GM23248 (cell line): ENCODE data around the gene TPCN1. TPM values are rescaled to one million over a fixed set of nuclear protein-coding genes. Genes with fewer than 3 reads are reported as not detected.

ENCODE experiments used
- DNase-seq: peaks from one replicate; pipeline ENCODE4 v3.0.0-alpha.2; 2015
- H2AFZ ChIP-seq: fragments of 200-600 bp; sonication (generic); 2 replicates; pipeline ENCODE4 v1.6.1; 2016; ENCODE audit warnings: antibody characterized with exemption
- H3F3A ChIP-seq: fragments of 200-600 bp; sonication (generic); 2 replicates; pipeline ENCODE4 v1.6.1; 2016; ENCODE audit warnings: mild to moderate bottlenecking, antibody characterized with exemption, mixed run types; ENCODE audit not compliant: insufficient read depth
- H3K27ac ChIP-seq: fragments of 200-600 bp; sonication (generic); 2 replicates; pipeline ENCODE4 v1.5.1; 2016; ENCODE audit warnings: mild to moderate bottlenecking
- H3K27me3 ChIP-seq: fragments of 200-600 bp; sonication (generic); replicated peaks from 2 replicates; pipeline ENCODE4 v1.6.1; 2016; ENCODE audit warnings: mild to moderate bottlenecking; ENCODE audit not compliant: insufficient read depth
- H3K36me3 ChIP-seq: fragments of 200-600 bp; sonication (generic); 2 replicates; pipeline ENCODE4 v1.6.1; 2016; ENCODE audit warnings: low read depth, mild to moderate bottlenecking
- H3K4me1 ChIP-seq: fragments of 200-600 bp; sonication (generic); 2 replicates; pipeline ENCODE4 v1.6.1; 2016; ENCODE audit warnings: mild to moderate bottlenecking; ENCODE audit not compliant: insufficient read depth
- H3K4me2 ChIP-seq: fragments of 200-600 bp; sonication (generic); one replicate; pipeline ENCODE4 v1.6.1; 2016; ENCODE audit warnings: mild to moderate bottlenecking; ENCODE audit not compliant: unreplicated experiment
- H3K4me3 ChIP-seq: fragments of 200-600 bp; sonication (generic); 2 replicates; pipeline ENCODE4 v1.5.1; 2016; ENCODE audit warnings: mild to moderate bottlenecking
- H3K79me2 ChIP-seq: fragments of 200-600 bp; sonication (generic); 2 replicates; pipeline ENCODE4 v1.6.1; 2016; ENCODE audit warnings: mild to moderate bottlenecking; ENCODE audit not compliant: insufficient read depth
- H3K9ac ChIP-seq: fragments of 200-600 bp; sonication (generic); 2 replicates; pipeline ENCODE4 v1.6.1; 2016; ENCODE audit warnings: mild to moderate bottlenecking
- H3K9me2 ChIP-seq: fragments of 200-600 bp; sonication (generic); 2 replicates; pipeline ENCODE4 v1.6.1; 2016; ENCODE audit warnings: mixed run types, mild to moderate bottlenecking, moderate library complexity; ENCODE audit not compliant: insufficient read depth
- H3K9me3 ChIP-seq: fragments of 200-600 bp; sonication (generic); one replicate; pipeline ENCODE4 v1.6.1; 2017; ENCODE audit warnings: low read depth
- H4K20me1 ChIP-seq: fragments of 200-600 bp; sonication (generic); 2 replicates; pipeline ENCODE4 v1.6.0; 2016; ENCODE audit not compliant: insufficient read depth
- EZH2 ChIP-seq: fragments of 200-600 bp; sonication (generic); IDR thresholded peaks from 2 replicates; pipeline ENCODE4 v1.6.1; 2018; ENCODE audit warnings: antibody characterized with exemption, mild to moderate bottlenecking; ENCODE audit not compliant: insufficient read depth, poor library complexity, severe bottlenecking
- EZH2phosphoT487 ChIP-seq: fragments of 200-600 bp; sonication (generic); IDR thresholded peaks from 2 replicates; pipeline ENCODE4 v1.6.1; 2018; ENCODE audit warnings: antibody characterized with exemption, moderate library complexity, mild to moderate bottlenecking, low read depth; ENCODE audit not compliant: insufficient read depth
- WGBS, 2 experiments: methylation state at CpG; one replicate each; pipeline ENCODE4 v1.1.6; 2015 to 2017; ENCODE audit warnings: low lambda C conversion rate in 2 of 2, low coverage in 1 of 2; ENCODE audit errors: missing lambda C conversion rate in 2 of 2; 5-methylcytosine and 5-hydroxymethylcytosine counted together
- in situ Hi-C: fragments of 300-500 bp; cut with MboI; formaldehyde crosslinking; loops from 2 replicates; pipeline ENCODE4 v1.15.0; 2020
- polyA plus RNA-seq: library from polyadenylated mRNA; unstranded; fragments of >200 nt; fragmentation: Nextera tagmentation; extraction: Ambion mirVana; gene quantifications from 2 replicates; pipeline ENCODE4 v1.2.1, GENCODE V29; 2016
- total RNA-seq: library from RNA; depleted of rRNA; stranded (reverse); fragments of >200 nt; shearing (Covaris generic); gene quantifications from 2 replicates; pipeline ENCODE4 v1.2.3, GENCODE V29; 2014; rRNA removed

Gene TPCN1
- total RNA-seq (9.0 and 11.6 TPM in 2 replicates), polyA plus RNA-seq (15.9 and 17.6 TPM in 2 replicates)

- Histone ChIP-seq H3K79me2 (peaks cover 6% of the 10 kb centered on the region; the same call in 1 of the 2 replicates), H3K9ac (peak within 1 kb of the TSS; percentile 89), H3K9me3 (no peaks in the 10 kb centered on the region), H4K20me1 (no peaks in the 10 kb centered on the region), H3K4me1 (peaks cover 32% of the 10 kb centered on the region), H3K36me3 (no peaks in the 10 kb centered on the region), H3K4me3 (peak within 1 kb of the TSS; percentile 71), H3K4me2 (peak within 1 kb of the TSS; percentile 87), H3K27me3 (no peaks in the 10 kb centered on the region), H3K9me2 (no peaks in the 10 kb centered on the region), H2AFZ (peak within 1 kb of the TSS; percentile 83), H3K27ac (peak within 1 kb of the TSS; percentile 75), H3F3A (peaks cover 36% of the 10 kb centered on the region)
- TF ChIP-seq EZH2, result no peak
- no peak for TF ChIP-seq EZH2phosphoT487
- in situ Hi-C loops, result no loop called here
- 1 to 2% methylated on average over 43 to 56 of the region's 68 CpGs for WGBS, 2 experiments
- DNase-seq, result peak; percentile 100
These were observed at the start of gene TPCN1 for GRCh38 chr12:113221181-113221996. Gene TPCN1, plus strand, starts transcription at chr12:113221464. Its CDS starts 5,389 bp downstream, at chr12:113226853.

- peaks cover 51% of the 10 kb centered on the region for H3K36me3 ChIP-seq
- H3K79me2 ChIP-seq, result no peaks in the 10 kb centered on the region
- no peak for DNase-seq
- H3K27ac ChIP-seq, result no peak overlapping the region
- H3K4me1 ChIP-seq, result no peaks in the 10 kb centered on the region
- H3K9ac ChIP-seq, result no peak overlapping the region
- H4K20me1 ChIP-seq, result no peaks in the 10 kb centered on the region
- WGBS, 2 experiments, result 98 to 99% methylated on average over 9 of the region's 9 CpGs
- no peaks in the 10 kb centered on the region for H3K27me3 ChIP-seq
- H3K9me3 ChIP-seq, result no peaks in the 10 kb centered on the region
- no peak overlapping the region for H3K4me2 ChIP-seq
- in situ Hi-C loops, result loop anchor here (10.0 kb wide), 1 partner anchor 127 kb away; no protein-coding TSS in a partner anchor
- H2AFZ ChIP-seq, result no peak overlapping the region
- H3F3A ChIP-seq, result no peaks in the 10 kb centered on the region
- TF ChIP-seq EZH2 (no peak), EZH2phosphoT487 (no peak)
- no peaks in the 10 kb centered on the region for H3K9me2 ChIP-seq
- no peak overlapping the region for H3K4me3 ChIP-seq
These were observed 49.7 kb upstream of the TPCN1 start for GRCh38 chr12:113171543-113171942.

- Histone ChIP-seq H3K4me1 (no peaks in the 10 kb centered on the region), H3K9me3 (no peaks in the 10 kb centered on the region), H3K4me2 (no peak overlapping the region), H3K27me3 (no peaks in the 10 kb centered on the region), H3K9ac (no peak overlapping the region), H3K27ac (no peak overlapping the region), H3K4me3 (no peak overlapping the region), H4K20me1 (no peaks in the 10 kb centered on the region), H2AFZ (no peak overlapping the region), H3K9me2 (no peaks in the 10 kb centered on the region), H3F3A (no peaks in the 10 kb centered on the region), H3K79me2 (no peaks in the 10 kb centered on the region), H3K36me3 (peaks cover 58% of the 10 kb centered on the region)
- 90 to 91% methylated on average over 20 of the region's 20 CpGs for WGBS, 2 experiments
- in situ Hi-C loops, result loop anchor here (10.0 kb wide), 1 partner anchor 127 kb away; no protein-coding TSS in a partner anchor
- TF ChIP-seq EZH2phosphoT487 (no peak), EZH2 (no peak)
- no peak for DNase-seq
These were observed 49.1 kb upstream of the TPCN1 start for GRCh38 chr12:113172185-113172584.

GRCh38 chr12:113173081-113173698, 48.1 kb upstream of the TPCN1 start:
- H3K9me3 ChIP-seq, result no peaks in the 10 kb centered on the region
- H3K27me3 ChIP-seq, result no peaks in the 10 kb centered on the region
- H3K4me2 ChIP-seq, result no peak overlapping the region
- in situ Hi-C loops, result loop anchor here (10.0 kb wide), 1 partner anchor 128 kb away; no protein-coding TSS in a partner anchor
- H3K79me2 ChIP-seq, result no peaks in the 10 kb centered on the region
- H3K27ac ChIP-seq, result no peak overlapping the region
- no peaks in the 10 kb centered on the region for H3K9me2 ChIP-seq
- no peak overlapping the region for H3K9ac ChIP-seq
- H3K4me1 ChIP-seq, result no peaks in the 10 kb centered on the region
- H3F3A ChIP-seq, result no peaks in the 10 kb centered on the region
- H3K4me3 ChIP-seq, result no peak overlapping the region
- no peak for DNase-seq
- no peaks in the 10 kb centered on the region for H4K20me1 ChIP-seq
- TF ChIP-seq EZH2phosphoT487 (no peak), EZH2 (no peak)
- H2AFZ ChIP-seq, result no peak overlapping the region
- peaks cover 68% of the 10 kb centered on the region for H3K36me3 ChIP-seq
- WGBS, 2 experiments, result 97 to 98% methylated on average over 7 of the region's 7 CpGs
